ENCODE measurements around the gene LCE5A. TPM values are rescaled to one million over a fixed set of nuclear protein-coding genes. Genes with fewer than 3 reads are reported as not detected.
A peak's percentile ranks its signal among the peaks of the same experiment; 100 is the strongest.
"Not testable (repeated sequence)": the region's sequence is repeated elsewhere in the genome, so short reads cannot be mapped to it uniquely, and the experiment has no call there.

The LCE5A gene, protein sequence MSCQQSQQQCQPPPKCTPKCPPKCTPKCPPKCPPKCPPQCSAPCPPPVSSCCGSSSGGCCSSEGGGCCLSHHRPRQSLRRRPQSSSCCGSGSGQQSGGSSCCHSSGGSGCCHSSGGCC
- total RNA-seq (2014; rRNA removed; shearing (Covaris generic)), result not detected in 2 replicates

DNA sequence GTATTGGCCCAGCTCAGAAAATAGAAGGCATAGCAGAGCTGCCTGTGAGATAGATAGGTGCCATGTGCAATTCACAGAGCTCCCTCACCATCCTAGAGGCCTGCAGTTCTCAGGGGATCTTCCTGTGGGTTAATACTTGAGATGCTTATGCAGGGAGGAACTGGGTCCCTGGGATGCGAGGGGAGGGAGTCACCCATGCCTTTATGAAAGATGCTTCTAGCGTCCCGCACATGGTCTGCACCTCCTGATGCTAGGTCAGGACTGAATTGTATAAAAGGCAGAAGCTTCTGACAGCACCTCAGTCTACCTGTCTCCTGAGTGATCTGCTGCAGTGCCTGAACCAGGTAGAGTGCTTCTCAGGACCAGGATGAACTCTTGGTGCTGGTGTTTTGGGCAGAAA, at the start of gene LCE5A:
Gene LCE5A (plus strand): TSS at position 301 of the 400 bp plus-strand sequence. CDS start 732 bp downstream, outside the sequence.
- H3K36me3 ChIP-seq (replicated peaks; ENCODE audit: control insufficient read depth, insufficient read depth, low read length), result no peaks in the 10 kb centered on the region
- no peak for DNase-seq
- H3K4me3 ChIP-seq (ENCODE audit: insufficient read depth, low read depth, low read length), result no peak within 1 kb of the TSS
- H3K27me3 ChIP-seq (ENCODE audit: control insufficient read depth, insufficient read depth, low read length), result no peaks in the 10 kb centered on the region

DNA sequence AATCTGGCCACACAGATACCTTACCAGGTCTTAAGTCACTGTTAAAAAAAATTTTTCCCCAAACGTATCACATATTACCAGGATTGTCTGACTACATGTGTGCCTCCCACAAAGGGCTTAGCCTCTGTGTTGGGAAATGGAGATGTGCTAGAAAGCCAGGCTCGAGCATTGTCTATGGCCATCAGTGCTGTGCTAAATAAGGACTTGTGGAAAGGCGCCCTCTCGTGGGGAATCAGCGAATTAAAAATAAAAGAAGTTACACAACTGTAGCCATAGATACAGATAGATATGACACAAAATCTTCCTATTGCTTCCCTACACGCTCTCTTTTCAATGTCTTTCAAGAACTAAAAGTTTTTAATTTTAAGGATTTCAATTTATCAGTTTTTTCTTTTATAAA, 49.1 kb upstream of the LCE5A start:
- H3K27me3 ChIP-seq (ENCODE audit: control insufficient read depth, insufficient read depth, low read length), result no peaks in the 10 kb centered on the region
- peak; percentile 33 for DNase-seq
- H3K4me3 ChIP-seq (ENCODE audit: insufficient read depth, low read depth, low read length), result no peak overlapping the region
- H3K36me3 ChIP-seq (replicated peaks; ENCODE audit: control insufficient read depth, insufficient read depth, low read length), result no peaks in the 10 kb centered on the region

DNA sequence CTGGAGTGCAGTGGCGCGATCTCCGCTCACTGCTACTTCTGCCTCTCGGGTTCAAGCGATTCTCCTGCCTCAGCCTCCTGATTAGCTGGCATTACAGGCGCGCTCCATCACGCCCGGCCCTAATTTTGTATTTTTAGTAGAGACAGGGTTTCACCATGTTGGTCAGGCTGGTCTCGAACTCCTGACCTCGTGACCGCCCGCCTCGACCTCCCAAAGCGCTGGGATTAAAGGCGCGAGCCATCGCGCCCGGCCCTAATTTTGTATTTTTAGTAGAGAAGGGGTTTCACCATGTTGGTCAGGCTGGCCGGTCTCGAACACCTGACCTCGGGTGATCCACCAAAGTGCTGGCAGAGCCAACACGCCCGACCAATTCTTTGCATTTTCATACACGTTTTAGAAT, 48.0 kb upstream of the LCE5A start:
- Histone ChIP-seq H3K27me3 (ENCODE audit: control insufficient read depth, insufficient read depth, low read length) (no peaks in the 10 kb centered on the region), H3K36me3 (replicated peaks; ENCODE audit: control insufficient read depth, insufficient read depth, low read length) (no peaks in the 10 kb centered on the region), H3K4me3 (ENCODE audit: insufficient read depth, low read depth, low read length) (no peak overlapping the region)
- DNase-seq, result no peak

DNA sequence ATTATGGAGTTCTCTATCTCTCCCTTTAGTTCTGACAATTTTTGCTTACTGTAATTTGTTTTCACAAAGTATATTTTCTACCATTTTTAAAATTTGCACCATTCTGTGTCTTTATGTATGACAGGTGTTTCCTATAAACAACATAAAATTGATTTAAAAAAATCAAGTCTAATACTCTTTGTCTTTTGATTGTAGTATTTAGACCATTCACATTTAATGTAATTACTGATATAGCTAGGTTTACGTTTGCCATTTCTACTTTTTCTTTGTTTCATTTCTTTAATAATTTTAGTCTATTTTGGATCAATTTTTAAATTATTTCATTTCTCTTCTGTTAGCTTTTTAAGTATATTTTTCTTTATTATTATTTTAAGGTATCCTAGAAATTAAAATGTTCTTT, 44.4 kb upstream of the LCE5A start:
- no peak for DNase-seq
- Histone ChIP-seq H3K27me3 (ENCODE audit: control insufficient read depth, insufficient read depth, low read length) (no peaks in the 10 kb centered on the region), H3K4me3 (ENCODE audit: insufficient read depth, low read depth, low read length) (no peak overlapping the region), H3K36me3 (replicated peaks; ENCODE audit: control insufficient read depth, insufficient read depth, low read length) (no peaks in the 10 kb centered on the region)

DNA sequence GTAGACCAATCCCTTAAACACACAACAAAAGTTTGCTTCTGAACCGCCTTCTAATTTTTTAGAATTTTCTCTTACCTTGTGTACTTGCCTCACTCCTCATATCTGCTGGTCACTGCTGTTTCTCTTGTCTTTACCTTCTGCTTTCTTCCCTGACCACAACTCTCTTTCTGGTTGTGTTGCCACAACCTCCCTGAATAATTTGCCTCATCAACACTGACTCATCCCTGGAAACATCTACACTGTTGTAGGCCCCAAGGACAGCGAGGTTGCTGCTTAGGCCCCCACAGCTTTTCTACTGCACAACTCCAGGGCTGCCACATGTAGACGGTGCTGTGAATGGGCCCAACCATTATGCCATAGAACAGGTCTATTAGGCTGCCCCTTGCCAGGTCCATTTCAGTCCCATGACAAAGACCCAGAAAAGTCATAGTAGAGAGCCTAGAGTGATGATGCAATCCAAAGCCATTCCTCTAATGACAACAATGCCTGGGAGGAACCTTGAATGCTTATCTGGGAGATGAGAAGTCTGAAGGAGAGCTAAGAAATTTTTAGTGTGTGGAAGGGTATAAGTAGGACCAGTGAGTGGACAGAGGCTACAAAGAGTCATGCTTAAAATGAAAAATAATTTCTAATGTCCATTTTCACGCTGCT, 36.6 kb upstream of the LCE5A start:
- Histone ChIP-seq H3K4me3 (ENCODE audit: insufficient read depth, low read depth, low read length) (no peak overlapping the region), H3K36me3 (replicated peaks; ENCODE audit: control insufficient read depth, insufficient read depth, low read length) (no peaks in the 10 kb centered on the region), H3K27me3 (ENCODE audit: control insufficient read depth, insufficient read depth, low read length) (no peaks in the 10 kb centered on the region)
- DNase-seq, result no peak

DNA sequence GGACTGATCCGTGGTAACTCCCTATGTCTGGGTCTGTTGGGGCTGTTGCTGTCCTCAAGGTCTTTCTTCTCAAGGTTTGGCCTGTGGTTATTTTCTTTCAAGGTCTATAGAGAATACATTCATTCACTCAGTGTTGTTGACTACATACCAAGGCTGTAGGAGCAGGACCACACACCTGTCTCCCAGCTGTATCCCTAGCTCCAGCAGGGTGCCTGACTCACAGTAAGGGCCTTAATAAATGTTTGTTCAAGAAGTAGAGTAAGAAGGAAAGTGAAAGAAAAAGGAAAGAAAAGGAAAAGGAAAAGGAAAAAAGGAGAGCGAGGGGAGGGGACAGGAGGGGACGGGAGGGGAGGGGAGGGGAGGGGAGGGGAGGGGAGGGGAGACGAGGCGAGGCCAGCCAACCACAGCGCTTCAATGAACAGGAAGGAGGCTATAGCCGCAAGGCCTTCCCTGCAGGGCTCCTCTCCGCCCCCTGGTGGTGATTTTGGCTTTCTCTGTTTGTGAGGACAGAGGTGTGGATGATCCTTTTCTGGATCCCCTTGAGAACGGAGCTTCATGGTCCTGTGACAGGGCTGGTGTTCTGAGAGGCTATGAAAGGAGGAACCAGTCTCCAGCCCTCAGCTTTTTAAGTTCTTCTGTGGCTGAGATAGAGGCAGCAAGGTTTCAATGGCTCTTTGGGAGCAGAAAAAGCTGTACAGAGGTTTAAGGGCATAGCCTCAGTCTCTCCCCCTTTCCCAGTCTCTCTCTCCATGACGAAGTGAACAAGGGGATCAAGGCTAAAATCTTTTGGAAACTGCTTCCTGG, 30.6 kb upstream of the LCE5A start:
- no peak for DNase-seq
- Histone ChIP-seq H3K36me3 (replicated peaks; ENCODE audit: control insufficient read depth, insufficient read depth, low read length) (no peaks in the 10 kb centered on the region), H3K4me3 (ENCODE audit: insufficient read depth, low read depth, low read length) (no peak overlapping the region), H3K27me3 (ENCODE audit: control insufficient read depth, insufficient read depth, low read length) (no peaks in the 10 kb centered on the region)

DNA sequence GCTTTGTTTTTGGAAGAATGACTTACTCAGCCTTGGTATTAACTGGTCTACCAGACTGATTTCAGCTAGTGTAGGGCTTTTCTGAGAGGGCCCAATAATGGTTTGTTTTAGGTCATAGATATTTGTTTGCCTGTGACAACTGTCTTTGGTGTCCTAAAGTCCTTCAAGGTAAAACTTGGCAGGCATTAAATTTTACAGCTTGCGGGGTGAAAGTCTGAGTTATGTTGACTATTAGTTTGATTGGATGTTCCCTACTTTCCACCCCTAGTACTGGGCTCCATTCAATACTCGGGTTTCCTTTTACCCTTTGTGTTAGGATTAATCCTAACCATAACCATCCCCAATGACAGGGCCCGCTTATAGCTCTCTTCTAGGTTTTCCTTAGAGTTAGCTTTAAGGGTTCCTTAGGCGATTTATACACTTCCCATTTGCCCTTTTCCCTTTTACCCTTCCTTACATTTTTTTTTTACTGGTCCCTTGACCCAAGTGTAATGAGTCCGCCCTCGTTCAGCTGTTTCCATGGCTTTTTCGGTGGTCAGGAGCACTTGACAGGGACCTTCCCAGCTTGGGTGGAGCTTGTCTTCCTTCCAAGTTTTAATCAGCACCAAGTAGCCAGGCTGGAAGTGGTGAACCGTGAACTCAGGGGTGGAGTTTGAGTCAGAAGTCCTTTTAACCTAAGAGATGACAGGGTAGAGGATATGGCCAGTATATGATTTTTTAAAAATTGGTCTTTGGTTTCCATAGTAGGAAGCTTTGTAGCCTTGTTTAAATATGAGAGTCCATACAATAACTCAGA, 28.5 kb upstream of the LCE5A start:
- Histone ChIP-seq H3K36me3 (replicated peaks; ENCODE audit: control insufficient read depth, insufficient read depth, low read length) (no peaks in the 10 kb centered on the region), H3K4me3 (ENCODE audit: insufficient read depth, low read depth, low read length) (no peak overlapping the region), H3K27me3 (ENCODE audit: control insufficient read depth, insufficient read depth, low read length) (no peaks in the 10 kb centered on the region)
- DNase-seq, result no peak

DNA sequence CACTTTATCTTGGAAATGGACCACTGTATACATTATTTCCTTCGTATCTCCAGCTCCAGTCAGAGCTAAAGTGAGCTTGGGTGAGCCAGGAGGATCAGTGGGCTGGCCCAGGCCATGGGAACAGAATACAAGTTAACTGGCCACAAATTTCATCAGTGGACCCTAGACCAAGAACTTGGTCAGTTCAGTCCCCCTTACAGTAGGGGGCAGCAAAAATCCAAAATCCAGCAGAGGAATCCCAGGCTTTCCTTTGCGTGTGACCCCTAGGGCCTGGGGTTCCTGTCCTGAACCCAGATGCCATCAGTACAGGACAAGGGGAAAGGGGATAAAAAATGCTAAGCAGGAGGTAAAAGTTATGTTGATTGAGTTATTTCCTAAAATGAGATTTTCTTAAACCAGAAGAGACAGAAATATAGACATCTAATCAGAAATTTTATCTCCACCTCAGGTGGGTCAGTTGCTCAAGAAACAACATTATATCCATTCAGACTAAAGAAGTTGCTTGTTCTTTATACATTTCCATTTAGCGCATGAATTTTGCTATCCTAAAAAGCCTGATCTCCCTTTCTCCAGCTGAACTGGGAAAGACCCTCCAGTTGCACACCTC, 24.1 kb upstream of the LCE5A start:
- no peak for DNase-seq
- H3K36me3 ChIP-seq (replicated peaks; ENCODE audit: control insufficient read depth, insufficient read depth, low read length), result no peaks in the 10 kb centered on the region

DNA sequence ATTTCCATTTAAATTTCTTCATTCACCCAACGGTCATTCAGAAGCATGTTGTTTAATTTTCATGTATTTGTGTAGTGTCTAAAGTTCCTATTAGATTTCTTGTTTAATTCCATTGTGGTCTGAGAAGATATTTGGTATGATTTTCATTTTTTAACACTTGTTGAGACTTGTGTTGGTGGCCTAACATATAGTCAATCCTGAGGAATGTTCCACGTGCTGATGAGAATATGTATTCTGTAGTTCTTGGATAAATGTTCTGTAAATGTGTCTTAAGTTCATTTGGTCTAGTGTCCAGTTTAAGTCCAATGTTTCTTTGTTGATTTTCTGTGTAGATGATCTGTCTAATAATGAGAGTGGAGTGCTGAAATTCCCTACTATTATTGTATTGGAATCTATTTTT, 22.7 kb upstream of the LCE5A start:
- Histone ChIP-seq H3K27me3 (ENCODE audit: control insufficient read depth, insufficient read depth, low read length) (no peaks in the 10 kb centered on the region; the same call in 1 of the 2 replicates), H3K36me3 (replicated peaks; ENCODE audit: control insufficient read depth, insufficient read depth, low read length) (no peaks in the 10 kb centered on the region), H3K4me3 (ENCODE audit: insufficient read depth, low read depth, low read length) (no peak overlapping the region)
- no peak for DNase-seq

More for the DNA sequence above, 24.1 kb upstream of the LCE5A start:
- Histone ChIP-seq H3K27me3 (ENCODE audit: control insufficient read depth, insufficient read depth, low read length) (no peaks in the 10 kb centered on the region; the same call in 1 of the 2 replicates), H3K4me3 (ENCODE audit: insufficient read depth, low read depth, low read length) (no peak overlapping the region)

DNA sequence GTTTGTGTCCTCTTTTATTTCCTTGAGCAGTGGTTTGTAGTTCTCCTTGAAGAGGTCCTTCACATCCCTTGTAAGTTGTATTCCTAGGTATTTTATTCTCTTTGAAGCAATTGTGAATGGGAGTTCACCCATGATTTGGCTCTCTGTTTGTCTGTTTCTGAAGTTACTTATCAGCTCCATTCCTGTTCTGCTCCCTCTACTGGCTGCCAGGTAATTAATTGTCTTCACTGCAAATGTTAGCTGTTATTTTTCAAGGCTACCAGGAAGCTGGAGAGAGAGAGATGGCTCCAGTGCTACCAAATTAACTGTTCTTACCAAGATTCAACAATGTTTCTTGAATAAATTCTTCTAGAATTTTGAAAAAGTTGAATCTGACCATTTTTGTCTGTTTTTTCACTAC, 19.1 kb upstream of the LCE5A start:
- DNase-seq; H3K27me3 ChIP-seq (ENCODE audit: control insufficient read depth, insufficient read depth, low read length); H3K4me3 ChIP-seq (ENCODE audit: insufficient read depth, low read depth, low read length); H3K36me3 ChIP-seq (replicated peaks; ENCODE audit: control insufficient read depth, insufficient read depth, low read length): not testable (repeated sequence)

DNA sequence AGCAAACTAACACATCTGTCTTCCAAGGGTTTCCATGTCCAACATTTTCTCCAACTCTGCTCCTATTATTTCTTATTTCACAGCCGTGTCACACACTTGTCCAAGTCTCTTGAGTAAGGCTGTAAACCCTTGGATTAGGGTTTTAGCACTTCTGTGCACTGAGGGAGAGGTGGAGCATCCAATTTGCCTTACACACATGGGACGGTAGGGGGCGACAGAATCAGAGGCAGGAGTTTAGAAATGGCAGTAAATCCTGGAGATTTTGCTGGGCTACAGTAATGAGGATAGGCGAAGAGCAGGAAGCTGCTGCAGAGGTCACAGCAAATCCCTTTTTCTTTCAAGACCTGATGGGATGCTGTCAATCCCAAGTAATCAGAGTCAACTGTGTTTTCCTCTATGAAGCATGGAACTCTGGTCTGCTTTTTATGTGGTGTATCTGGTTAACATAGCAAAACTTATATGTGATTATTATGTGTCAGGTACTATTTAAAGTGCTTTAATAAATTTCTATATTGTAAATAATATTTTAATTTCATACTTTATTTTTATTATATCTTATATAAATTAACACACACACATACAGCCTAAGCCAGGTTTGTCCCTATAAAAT, 15.4 kb upstream of the LCE5A start:
- Histone ChIP-seq H3K4me3 (ENCODE audit: insufficient read depth, low read depth, low read length) (no peak overlapping the region), H3K27me3 (ENCODE audit: control insufficient read depth, insufficient read depth, low read length) (no peaks in the 10 kb centered on the region), H3K36me3 (replicated peaks; ENCODE audit: control insufficient read depth, insufficient read depth, low read length) (no peaks in the 10 kb centered on the region)
- DNase-seq, result no peak

DNA sequence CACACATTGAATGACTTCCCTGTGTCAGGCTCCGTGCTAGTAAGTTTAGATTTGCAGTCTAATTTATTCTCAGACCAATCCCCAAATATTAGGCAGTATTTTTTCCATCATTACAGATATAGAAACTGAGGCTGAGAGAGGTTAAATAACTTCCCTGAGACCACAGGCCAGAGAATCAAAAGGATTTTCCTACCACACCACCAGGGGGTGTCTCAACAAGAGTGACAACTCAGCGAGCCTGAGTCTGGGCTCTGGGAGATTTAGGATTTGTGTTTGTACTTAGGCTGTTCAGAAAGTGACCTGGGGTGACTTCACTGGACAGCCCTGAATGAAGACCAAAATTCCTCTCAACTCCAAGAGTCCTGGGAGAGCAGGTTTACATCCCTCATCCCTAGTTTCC, 13.3 kb upstream of the LCE5A start:
- H3K4me3 ChIP-seq (ENCODE audit: insufficient read depth, low read depth, low read length), result no peak overlapping the region
- no peaks in the 10 kb centered on the region for H3K27me3 ChIP-seq (ENCODE audit: control insufficient read depth, insufficient read depth, low read length)
- no peak for DNase-seq
- H3K36me3 ChIP-seq (replicated peaks; ENCODE audit: control insufficient read depth, insufficient read depth, low read length), result no peaks in the 10 kb centered on the region

DNA sequence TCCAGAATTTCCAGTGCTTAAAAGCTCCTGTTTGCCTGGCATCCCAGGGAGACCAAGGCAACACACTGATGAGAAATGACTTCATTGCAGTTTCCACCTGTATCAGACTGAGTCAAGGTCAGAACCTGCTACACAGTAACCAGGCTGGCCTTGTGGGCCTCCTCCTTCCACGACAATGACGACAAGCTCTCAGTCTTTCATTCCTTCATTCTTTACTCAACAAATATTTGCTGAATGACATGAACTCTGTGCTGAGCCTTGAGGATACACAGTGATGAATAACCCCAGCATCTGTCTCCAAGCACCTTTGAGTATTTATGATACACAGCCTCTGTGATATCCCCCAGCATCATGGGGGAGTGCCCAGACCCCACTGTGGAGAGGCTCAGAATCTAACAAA, 8.9 kb upstream of the LCE5A start:
- Histone ChIP-seq H3K4me3 (ENCODE audit: insufficient read depth, low read depth, low read length) (no peak overlapping the region), H3K36me3 (replicated peaks; ENCODE audit: control insufficient read depth, insufficient read depth, low read length) (no peaks in the 10 kb centered on the region), H3K27me3 (ENCODE audit: control insufficient read depth, insufficient read depth, low read length) (no peaks in the 10 kb centered on the region)
- no peak for DNase-seq

All from H7 (cell line).